HCT116 (cell line): ENCODE data around the gene WSCD1.

Experiments used
- EZH2phosphoT487 ChIP-seq: fragments of 200-600 bp; IDR thresholded peaks from 2 replicates; pipeline ENCODE4 v1.6.1; 2018; ENCODE audit warnings: antibody characterized with exemption, borderline replicate concordance
- FOSL1 ChIP-seq: IDR thresholded peaks from 2 replicates; pipeline ENCODE4 v1.6.1; 2012; ENCODE audit warnings: low read depth
- JUND ChIP-seq: IDR thresholded peaks from 2 replicates; pipeline ENCODE4 v1.6.1; 2012
- POLR2A ChIP-seq: IDR thresholded peaks from 2 replicates; pipeline ENCODE4 v1.7.0; 2011; ENCODE audit warnings: borderline replicate concordance; ENCODE audit not compliant: insufficient read depth, insufficient read length; ENCODE audit errors: extremely low read depth
- SP1 ChIP-seq: IDR thresholded peaks from 2 replicates; pipeline ENCODE4 v1.6.1; 2012; ENCODE audit warnings: low read depth
- TF ChIP-seq, protein P1 (sequence below): IDR thresholded peaks from 2 replicates; pipeline ENCODE4 v1.6.1; 2011; ENCODE audit warnings: mild to moderate bottlenecking, low read length, moderate library complexity; ENCODE audit not compliant: insufficient replicate concordance; ENCODE audit errors: extremely low read depth
- TF ChIP-seq, protein P2 (sequence below), 3 experiments: fragments of 200-600 bp in 1 of 3; sonication (generic) in 1 of 3; IDR thresholded peaks in 2 of 3; conservative IDR thresholded peaks in 1 of 3; 2 replicates each; pipeline ENCODE4 v1.5.1; 2012 to 2017; ENCODE audit warnings: low read depth in 2 of 3, low read length in 2 of 3, antibody characterized with exemption in 1 of 3, borderline replicate concordance in 1 of 3, control low read depth in 1 of 3, mild to moderate bottlenecking in 1 of 3, mixed read lengths in 1 of 3, mixed run types in 1 of 3, moderate library complexity in 1 of 3; ENCODE audit not compliant: insufficient read depth in 1 of 3
- TF ChIP-seq, protein P3 (sequence below): IDR thresholded peaks from 2 replicates; pipeline ENCODE4 v1.6.1; 2012

DNA sequence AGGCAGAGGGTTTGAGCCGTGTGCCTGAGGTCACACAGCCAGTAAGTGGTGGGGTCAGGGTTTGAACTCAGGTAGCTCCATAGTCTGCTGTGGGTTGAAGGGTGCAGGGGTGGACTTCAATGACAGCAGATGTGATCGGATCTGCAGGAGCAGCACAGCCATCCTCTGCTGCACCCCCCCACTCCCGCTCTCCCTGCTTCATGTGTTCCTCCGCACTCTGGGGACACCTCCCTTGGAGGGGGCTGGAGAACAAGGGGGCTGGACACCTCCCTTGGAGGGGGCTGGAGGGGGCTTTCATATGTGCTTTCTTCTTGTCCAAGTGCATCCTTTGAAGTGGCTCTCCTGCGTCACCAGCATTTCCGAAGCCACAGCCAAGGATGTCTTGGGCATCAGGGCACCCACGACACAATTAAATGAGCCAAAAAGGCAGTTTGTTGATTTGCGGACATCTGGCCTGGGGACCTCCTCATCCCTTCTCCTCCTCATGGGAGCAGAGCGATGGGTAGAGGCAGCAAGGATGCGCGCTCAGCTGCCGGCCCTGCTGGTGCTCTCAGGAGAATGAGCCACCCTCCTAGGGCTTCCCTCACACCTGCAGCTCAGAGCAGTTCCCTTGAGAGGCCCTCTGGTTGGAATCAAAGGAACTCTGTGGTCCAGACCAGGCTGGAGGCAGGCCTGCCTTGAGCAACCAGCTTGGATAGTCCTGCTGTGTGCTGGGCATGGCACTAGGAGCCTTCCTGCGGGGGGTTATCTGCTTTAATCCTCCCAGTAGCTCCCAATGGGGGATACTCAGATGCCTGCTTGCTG is 26.2 kb downstream of the WSCD1 start:
- TF ChIP-seq SP1 (no peak), JUND (no peak), POLR2A (no peak), EZH2phosphoT487 (no peak), FOSL1 (no peak)
- TF ChIP-seq, protein P1, sequence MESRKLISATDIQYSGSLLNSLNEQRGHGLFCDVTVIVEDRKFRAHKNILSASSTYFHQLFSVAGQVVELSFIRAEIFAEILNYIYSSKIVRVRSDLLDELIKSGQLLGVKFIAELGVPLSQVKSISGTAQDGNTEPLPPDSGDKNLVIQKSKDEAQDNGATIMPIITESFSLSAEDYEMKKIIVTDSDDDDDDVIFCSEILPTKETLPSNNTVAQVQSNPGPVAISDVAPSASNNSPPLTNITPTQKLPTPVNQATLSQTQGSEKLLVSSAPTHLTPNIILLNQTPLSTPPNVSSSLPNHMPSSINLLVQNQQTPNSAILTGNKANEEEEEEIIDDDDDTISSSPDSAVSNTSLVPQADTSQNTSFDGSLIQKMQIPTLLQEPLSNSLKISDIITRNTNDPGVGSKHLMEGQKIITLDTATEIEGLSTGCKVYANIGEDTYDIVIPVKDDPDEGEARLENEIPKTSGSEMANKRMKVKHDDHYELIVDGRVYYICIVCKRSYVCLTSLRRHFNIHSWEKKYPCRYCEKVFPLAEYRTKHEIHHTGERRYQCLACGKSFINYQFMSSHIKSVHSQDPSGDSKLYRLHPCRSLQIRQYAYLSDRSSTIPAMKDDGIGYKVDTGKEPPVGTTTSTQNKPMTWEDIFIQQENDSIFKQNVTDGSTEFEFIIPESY = no peak
- TF ChIP-seq, protein P2, sequence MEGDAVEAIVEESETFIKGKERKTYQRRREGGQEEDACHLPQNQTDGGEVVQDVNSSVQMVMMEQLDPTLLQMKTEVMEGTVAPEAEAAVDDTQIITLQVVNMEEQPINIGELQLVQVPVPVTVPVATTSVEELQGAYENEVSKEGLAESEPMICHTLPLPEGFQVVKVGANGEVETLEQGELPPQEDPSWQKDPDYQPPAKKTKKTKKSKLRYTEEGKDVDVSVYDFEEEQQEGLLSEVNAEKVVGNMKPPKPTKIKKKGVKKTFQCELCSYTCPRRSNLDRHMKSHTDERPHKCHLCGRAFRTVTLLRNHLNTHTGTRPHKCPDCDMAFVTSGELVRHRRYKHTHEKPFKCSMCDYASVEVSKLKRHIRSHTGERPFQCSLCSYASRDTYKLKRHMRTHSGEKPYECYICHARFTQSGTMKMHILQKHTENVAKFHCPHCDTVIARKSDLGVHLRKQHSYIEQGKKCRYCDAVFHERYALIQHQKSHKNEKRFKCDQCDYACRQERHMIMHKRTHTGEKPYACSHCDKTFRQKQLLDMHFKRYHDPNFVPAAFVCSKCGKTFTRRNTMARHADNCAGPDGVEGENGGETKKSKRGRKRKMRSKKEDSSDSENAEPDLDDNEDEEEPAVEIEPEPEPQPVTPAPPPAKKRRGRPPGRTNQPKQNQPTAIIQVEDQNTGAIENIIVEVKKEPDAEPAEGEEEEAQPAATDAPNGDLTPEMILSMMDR (IDR thresholded peaks at IDR 0.05 in 2 of 3, conservative IDR thresholded peaks at IDR 0.05 in 1 of 3; ENCODE audit: borderline replicate concordance in 1 of 3, insufficient read depth in 1 of 3, low read depth in 2 of 3, low read length in 2 of 3) = no peak
- TF ChIP-seq, protein P3, sequence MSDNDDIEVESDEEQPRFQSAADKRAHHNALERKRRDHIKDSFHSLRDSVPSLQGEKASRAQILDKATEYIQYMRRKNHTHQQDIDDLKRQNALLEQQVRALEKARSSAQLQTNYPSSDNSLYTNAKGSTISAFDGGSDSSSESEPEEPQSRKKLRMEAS = no peak
